Nephron (organoid): ENCODE measurements around the gene ADAMTSL1.

ENCODE experiments used
- H3K27ac Mint-ChIP-seq, 3 experiments: 2 replicates each; pipeline ENCODE4 v1.8.0; 2020; ENCODE audit warnings: mixed read lengths in 3 of 3, mild to moderate bottlenecking in 2 of 3, moderate library complexity in 1 of 3
- H3K27me3 Mint-ChIP-seq: 2 replicates; pipeline ENCODE4 v1.8.0; 2021; ENCODE audit warnings: low read depth, mild to moderate bottlenecking, moderate library complexity, mixed read lengths
- H3K36me3 Mint-ChIP-seq: 2 replicates; pipeline ENCODE4 v1.8.0; 2020; ENCODE audit warnings: low read depth, mixed read lengths
- H3K4me1 Mint-ChIP-seq: 2 replicates; pipeline ENCODE4 v1.8.0; 2020; ENCODE audit warnings: mixed read lengths
- H3K4me3 Mint-ChIP-seq, 3 experiments: 2 replicates each; pipeline ENCODE4 v1.8.0; 2020; ENCODE audit warnings: mild to moderate bottlenecking in 3 of 3, mixed read lengths in 3 of 3, moderate library complexity in 2 of 3
- H3K9me3 Mint-ChIP-seq: 2 replicates; pipeline ENCODE4 v1.8.0; 2020; ENCODE audit warnings: mixed read lengths
- CTCF ChIP-seq, 3 experiments: fragments of 200-600 bp; sonication (generic); IDR thresholded peaks; one replicate each; pipeline ENCODE4 v1.5.0; 2021; ENCODE audit warnings: antibody characterized with exemption in 3 of 3; ENCODE audit not compliant: unreplicated experiment in 3 of 3

The ADAMTSL1 gene

GRCh38 chr9:18504707-18505106 is 30.8 kb downstream of the ADAMTSL1 start:
- TF ChIP-seq CTCF (IDR thresholded peaks at IDR 0.05; ENCODE audit: unreplicated experiment in 3 of 3) = no peak
- H3K4me1 Mint-ChIP-seq = peaks cover 21% of the 10 kb centered on the region
- peaks cover 3% of the 10 kb centered on the region for H3K9me3 Mint-ChIP-seq
- H3K4me3 Mint-ChIP-seq = no peak overlapping the region
- no peaks in the 10 kb centered on the region for H3K27me3 Mint-ChIP-seq
- peaks cover 4% of the 10 kb centered on the region for H3K36me3 Mint-ChIP-seq
- H3K27ac Mint-ChIP-seq = no peak overlapping the region

GRCh38 chr9:18507151-18507550 is 33.2 kb downstream of the ADAMTSL1 start:
- Mint-ChIP-seq H3K36me3 (peaks cover 4% of the 10 kb centered on the region), H3K4me1 (peaks cover 12% of the 10 kb centered on the region), H3K27me3 (no peaks in the 10 kb centered on the region), H3K9me3 (peaks cover 3% of the 10 kb centered on the region), H3K27ac (no peak overlapping the region), H3K4me3 (no peak overlapping the region)
- TF ChIP-seq CTCF (IDR thresholded peaks at IDR 0.05; ENCODE audit: unreplicated experiment in 3 of 3) = no peak

- H3K9me3 Mint-ChIP-seq = no peaks in the 10 kb centered on the region
- H3K36me3 Mint-ChIP-seq = no peaks in the 10 kb centered on the region
- no peak for TF ChIP-seq CTCF (IDR thresholded peaks at IDR 0.05; ENCODE audit: unreplicated experiment in 3 of 3)
- H3K4me1 Mint-ChIP-seq = peaks cover 37% of the 10 kb centered on the region
- no peaks in the 10 kb centered on the region for H3K27me3 Mint-ChIP-seq
- no peak overlapping the region for H3K4me3 Mint-ChIP-seq
- no peak overlapping the region for H3K27ac Mint-ChIP-seq
These were observed 42.6 kb downstream of the ADAMTSL1 start for GRCh38 chr9:18516514-18516913.

GRCh38 chr9:18516965-18517364 is 43.0 kb downstream of the ADAMTSL1 start:
- peaks cover 33% of the 10 kb centered on the region for H3K4me1 Mint-ChIP-seq
- no peak overlapping the region for H3K27ac Mint-ChIP-seq
- no peaks in the 10 kb centered on the region for H3K9me3 Mint-ChIP-seq
- no peak overlapping the region for H3K4me3 Mint-ChIP-seq
- TF ChIP-seq CTCF (IDR thresholded peaks at IDR 0.05; ENCODE audit: unreplicated experiment in 3 of 3) = no peak
- no peaks in the 10 kb centered on the region for H3K36me3 Mint-ChIP-seq
- no peaks in the 10 kb centered on the region for H3K27me3 Mint-ChIP-seq

GRCh38 chr9:18520416-18521047 is 46.6 kb downstream of the ADAMTSL1 start:
- no peaks in the 10 kb centered on the region for H3K27me3 Mint-ChIP-seq
- peaks cover 4% of the 10 kb centered on the region for H3K9me3 Mint-ChIP-seq
- peak overlapping the region; percentile 3 to 74 (median 20) for H3K27ac Mint-ChIP-seq
- no peaks in the 10 kb centered on the region for H3K36me3 Mint-ChIP-seq
- H3K4me1 Mint-ChIP-seq = peaks cover 21% of the 10 kb centered on the region
- no peak overlapping the region for H3K4me3 Mint-ChIP-seq
- TF ChIP-seq CTCF (IDR thresholded peaks at IDR 0.05; ENCODE audit: unreplicated experiment in 3 of 3) = no peak

- no peak overlapping the region for H3K4me3 Mint-ChIP-seq
- H3K4me1 Mint-ChIP-seq = peaks cover 3% of the 10 kb centered on the region
- peaks cover 15% of the 10 kb centered on the region for H3K9me3 Mint-ChIP-seq
- TF ChIP-seq CTCF (IDR thresholded peaks at IDR 0.05; ENCODE audit: unreplicated experiment in 3 of 3) = no peak
- H3K27ac Mint-ChIP-seq = no peak overlapping the region
- no peaks in the 10 kb centered on the region for H3K36me3 Mint-ChIP-seq
- H3K27me3 Mint-ChIP-seq = no peaks in the 10 kb centered on the region
These were observed 52.7 kb downstream of the ADAMTSL1 start for GRCh38 chr9:18526685-18527084.
